ENCODE results near the gene CNTNAP2.
"Not testable (repeated sequence)": the region's sequence is repeated elsewhere in the genome, so short reads cannot be mapped to it uniquely, and the experiment has no call there.

CNTNAP2 gene

GRCh38 chr7:147721962-147722830, 1605.6 kb downstream of the CNTNAP2 start:
- no peak for DNase-seq

DNA sequence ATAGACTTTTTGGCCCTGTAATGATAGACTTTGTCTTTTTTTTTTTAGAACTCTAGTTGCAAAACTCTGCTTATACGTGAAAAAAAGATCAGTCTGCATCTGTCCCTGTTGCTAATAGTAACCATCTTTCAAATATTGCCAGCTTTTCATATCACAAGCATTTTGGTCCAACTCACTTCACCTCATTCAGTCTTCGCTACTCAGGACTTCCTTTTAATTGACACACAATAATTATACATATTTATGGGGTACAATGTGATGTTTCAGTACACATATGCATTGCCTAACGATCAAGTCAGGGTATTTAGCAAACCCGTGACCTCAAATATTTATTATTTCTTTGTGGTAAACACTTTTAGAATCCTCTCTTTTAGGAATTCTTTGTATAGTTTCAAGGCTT, 1606.9 kb downstream of the CNTNAP2 start:
- no peak for DNase-seq

- DNase-seq = no peak
Observed at GRCh38 chr7:147731311-147731710, 1614.7 kb downstream of the CNTNAP2 start.

- not testable (repeated sequence) for DNase-seq
Observed at GRCh38 chr7:147737559-147738214, 1621.1 kb downstream of the CNTNAP2 start.

- no peak for DNase-seq
Observed at GRCh38 chr7:147742301-147742700, 1625.7 kb downstream of the CNTNAP2 start.

DNA sequence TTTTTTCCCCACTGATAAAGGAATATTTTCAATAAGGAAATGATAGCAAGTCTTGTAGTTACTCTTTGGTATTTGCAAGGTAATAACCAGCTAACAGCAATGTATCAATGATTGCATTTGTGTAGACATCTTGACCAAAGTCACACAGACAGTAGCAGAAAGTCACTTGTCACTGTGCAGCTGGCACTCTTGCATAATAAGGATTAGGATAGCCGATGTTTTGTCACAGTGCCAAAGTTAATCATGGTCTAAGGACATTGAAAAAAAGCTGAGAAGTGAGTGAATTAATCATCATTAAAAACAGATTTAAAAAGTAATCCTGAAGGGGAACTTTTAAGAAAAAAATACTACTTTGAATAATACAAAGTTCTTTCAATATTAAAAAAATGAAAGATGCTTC, 1639.7 kb downstream of the CNTNAP2 start:
- no peak for DNase-seq

DNA sequence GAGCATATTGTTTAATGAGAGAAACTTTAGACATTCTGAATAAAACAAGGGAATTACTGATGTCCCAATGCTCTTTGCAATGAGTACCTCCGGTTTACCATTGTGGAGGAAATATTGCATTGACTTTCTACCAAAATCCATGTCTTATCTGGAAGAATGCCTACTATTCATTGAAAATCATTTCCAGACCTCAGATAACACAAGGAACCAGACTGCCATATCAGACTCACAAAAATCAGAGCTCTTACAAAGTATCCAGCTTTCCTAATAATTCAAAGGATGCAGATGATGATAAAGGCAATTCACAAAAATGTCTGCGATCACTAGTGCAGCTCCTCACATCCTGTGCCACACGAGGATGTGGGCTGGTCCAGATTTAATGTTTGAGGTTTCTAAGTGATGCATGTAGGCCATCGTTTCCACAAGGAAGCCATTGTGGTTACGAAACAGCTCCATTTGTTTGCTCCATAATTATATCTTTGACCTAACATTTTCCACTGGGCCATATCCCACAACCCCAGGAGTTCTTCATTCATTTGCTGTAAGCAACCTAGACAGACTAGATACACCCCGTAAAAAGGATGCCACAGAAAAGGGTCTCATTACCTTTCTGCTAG, 1642.8 kb downstream of the CNTNAP2 start:
- DNase-seq = peak; percentile 10

DNA sequence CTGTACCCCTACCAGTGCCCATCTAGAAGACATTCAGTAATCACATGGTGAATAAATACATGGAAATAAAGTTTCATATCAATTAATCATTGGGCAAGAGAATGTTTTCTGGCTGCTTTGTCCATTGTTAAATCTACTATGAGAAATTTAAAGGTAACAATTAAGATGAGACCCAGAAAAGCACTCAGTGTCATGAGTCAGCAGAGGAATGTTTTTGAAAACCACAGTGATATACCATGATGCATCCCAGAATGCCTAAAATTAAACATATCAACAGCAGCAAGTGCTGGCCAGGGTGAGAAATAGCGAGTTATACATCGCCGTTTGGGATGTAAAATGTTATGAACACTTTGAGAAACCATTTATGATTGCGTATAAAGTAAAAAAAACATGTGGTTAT, 1648.7 kb downstream of the CNTNAP2 start:
- peak; percentile 45 for DNase-seq

GRCh38 chr7:147771344-147771743, 1654.7 kb downstream of the CNTNAP2 start:
- no peak for DNase-seq

DNA sequence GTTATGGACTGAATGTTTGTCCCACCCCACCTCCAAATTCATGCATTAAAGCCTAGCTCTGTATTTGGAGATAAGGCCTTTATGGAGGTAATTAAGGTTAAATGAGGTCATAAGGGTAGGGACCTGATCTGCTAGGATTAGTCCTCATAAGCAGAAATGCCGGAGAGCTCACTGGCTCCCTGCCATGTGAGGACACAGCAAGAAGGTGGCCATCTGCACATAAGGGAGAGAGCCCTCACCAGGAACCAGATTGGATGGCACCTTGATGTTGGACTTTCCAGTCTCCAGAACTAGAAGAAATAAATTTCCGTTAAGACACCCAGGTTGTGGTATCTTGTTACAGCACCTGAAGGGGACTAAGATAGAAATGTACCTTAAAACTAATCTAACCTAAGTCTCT, 1657.9 kb downstream of the CNTNAP2 start:
- no peak for DNase-seq

GRCh38 chr7:147775516-147776284, 1659.1 kb downstream of the CNTNAP2 start:
- peak; percentile 9 for DNase-seq

DNA sequence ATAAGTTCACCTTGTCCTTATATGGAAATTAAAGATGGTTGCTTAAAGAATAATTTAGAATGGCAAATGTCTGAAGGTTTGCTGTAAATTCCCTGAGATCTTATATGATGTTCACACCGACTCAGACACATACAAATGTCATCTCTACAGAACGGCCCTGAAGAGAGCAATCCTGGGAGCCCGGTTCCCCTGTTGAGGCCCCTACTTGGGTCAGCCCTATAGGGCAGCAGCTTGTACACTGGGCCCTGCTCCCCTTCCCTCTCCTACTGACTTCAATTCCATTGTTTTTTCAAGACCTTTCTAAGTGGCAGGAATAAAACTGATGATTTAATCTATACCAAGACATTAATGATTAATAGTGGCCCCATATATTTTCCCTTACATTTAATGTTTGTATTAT, 1660.7 kb downstream of the CNTNAP2 start:
- no peak for DNase-seq

DNA sequence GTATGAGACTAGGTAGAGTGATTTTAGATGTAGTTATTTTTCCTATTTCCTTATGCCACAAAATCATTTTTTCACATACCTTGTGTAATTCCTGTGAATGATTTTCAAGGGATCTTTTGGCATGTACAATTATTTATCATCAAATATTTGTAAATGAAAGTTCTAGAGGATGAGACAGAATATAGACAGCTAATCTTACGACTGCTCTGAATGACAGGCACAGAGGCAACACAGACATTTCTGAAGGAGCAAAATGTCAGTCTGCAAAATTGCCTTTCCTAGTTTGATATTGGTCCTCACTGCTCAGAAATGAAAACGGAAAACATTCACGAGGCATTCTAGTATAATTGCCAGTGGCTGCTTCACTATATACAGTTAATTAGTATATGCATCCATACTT, 1663.3 kb downstream of the CNTNAP2 start:
- DNase-seq = no peak

DNA sequence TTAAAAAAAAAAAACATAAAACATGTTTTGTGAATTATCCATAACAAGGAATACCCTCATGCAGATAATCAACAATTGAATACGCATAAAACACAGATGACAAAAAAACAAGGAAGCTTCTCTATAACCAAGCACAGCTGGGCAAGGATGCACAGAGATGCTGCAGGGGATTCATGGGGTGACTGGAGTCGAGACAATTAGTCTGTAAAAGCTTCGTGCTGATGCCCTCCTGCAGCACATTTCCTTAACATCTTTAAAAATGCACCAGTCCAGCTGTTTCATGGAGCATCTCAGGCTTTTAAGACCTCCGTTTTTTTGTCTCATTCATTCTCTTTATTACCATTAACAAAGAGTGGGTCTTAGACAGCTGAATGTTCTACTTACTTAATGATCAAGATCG, 1680.0 kb downstream of the CNTNAP2 start:
- no peak for DNase-seq

DNA sequence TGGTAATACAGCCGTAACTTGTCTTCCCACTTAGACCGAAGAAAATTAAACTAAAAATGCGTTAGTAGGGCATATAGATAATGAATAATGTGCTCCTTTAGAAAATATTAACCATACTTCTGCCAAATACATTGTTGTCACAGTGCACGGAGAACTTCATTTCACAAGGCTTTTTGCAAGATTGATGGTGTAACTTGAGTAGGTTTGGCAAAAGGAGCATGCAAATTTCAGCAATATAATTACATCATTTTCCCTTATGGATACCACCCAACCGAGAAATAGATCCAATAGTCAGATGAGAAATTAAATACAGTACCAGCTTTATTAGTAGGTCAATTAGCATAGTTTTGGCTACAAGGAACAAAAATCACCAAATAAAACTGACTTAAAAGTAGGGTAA, 1681.4 kb downstream of the CNTNAP2 start:
- no peak for DNase-seq

- DNase-seq = not testable (repeated sequence)
Observed at GRCh38 chr7:147801762-147802161, 1685.2 kb downstream of the CNTNAP2 start.

DNA sequence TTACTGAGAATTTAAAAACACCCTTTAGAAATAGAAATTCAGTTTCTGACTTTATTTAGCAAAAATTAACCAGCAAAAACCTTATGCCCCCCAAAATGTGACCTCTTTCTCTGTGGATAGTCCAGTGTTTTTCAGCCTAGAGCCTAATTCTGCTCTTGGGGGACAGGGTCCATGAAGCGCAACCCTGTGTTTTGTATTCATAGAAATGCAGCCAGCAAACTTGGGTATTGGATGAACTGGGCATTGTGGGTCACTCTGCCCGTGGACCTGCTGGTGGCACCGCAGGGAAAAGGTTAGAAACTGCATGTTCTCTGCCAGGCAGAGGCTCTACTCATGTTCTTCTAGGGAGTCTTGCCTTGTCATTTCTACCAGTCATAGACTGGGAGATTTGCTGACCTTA, 1686.5 kb downstream of the CNTNAP2 start:
- no peak for DNase-seq

GRCh38 chr7:147803606-147804005, 1687.0 kb downstream of the CNTNAP2 start:
- no peak for DNase-seq

- no peak for DNase-seq
Observed at GRCh38 chr7:147804032-147804431, 1687.4 kb downstream of the CNTNAP2 start.

DNA sequence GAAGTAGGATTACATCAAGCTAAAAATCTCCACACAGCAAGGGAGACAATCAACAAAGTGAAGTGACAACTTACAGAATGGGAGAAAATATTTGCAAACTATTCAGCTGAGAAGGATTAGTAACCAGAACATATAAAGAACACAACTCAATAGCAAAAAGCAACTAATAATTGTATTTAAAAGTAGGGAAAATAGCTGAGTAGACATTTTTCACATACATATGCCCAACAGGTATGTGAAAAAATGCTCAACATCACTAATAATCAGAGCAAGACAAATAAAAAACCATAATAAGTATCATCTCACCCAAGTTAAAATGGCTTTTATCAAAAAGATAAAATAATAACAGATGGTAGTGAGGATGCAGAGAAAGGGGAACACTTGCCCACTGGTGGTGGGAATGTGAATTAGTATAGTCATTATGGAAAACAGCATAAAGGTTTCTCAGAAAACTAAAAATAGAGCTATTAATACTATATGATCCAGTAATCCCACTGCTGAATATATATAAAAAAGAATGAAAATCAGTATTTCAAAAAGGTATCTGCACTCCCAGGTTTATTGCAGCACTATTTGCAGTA, 1689.5 kb downstream of the CNTNAP2 start:
- DNase-seq = no peak

GRCh38 chr7:147809786-147810185, 1693.2 kb downstream of the CNTNAP2 start:
- DNase-seq = peak; percentile 4

- no peak for DNase-seq
Observed at GRCh38 chr7:147810269-147810668, 1693.7 kb downstream of the CNTNAP2 start.

DNA sequence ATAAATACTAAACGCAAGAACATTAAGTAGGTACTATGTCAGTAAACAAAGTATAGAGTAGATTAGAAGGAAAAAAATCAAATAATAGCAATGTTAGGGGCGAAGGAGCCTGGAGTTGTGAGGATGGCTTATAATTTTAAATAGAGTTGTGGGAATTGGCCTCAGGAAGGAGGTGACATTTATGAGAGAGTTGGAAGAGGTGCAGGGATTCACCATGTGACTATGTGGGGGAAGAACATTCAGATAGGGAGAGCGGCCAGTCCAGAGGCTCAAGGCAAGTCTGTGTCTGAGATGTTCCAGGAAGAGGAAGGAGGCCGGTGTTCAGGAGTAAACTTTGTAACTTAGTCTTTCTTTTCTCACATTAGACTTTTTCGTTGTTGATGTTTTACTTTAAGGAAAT, 1695.3 kb downstream of the CNTNAP2 start:
- no peak for DNase-seq

Measured in fibroblast of skin of right biceps (primary cell).